PC-9 (cell line): ENCODE results near the gene GOLGA8H.
"Not testable (repeated sequence)": the region's sequence is repeated elsewhere in the genome, so short reads cannot be mapped to it uniquely, and the experiment has no call there.

ENCODE experiments used
- CTCF ChIP-seq: fragments of 200-600 bp; sonication (generic); conservative IDR thresholded peaks from 2 replicates; pipeline ENCODE4 v1.6.1; 2017; ENCODE audit warnings: mixed run types, antibody characterized with exemption, mild to moderate bottlenecking, moderate library complexity
- EZH2 ChIP-seq: fragments of 200-600 bp; sonication (generic); IDR thresholded peaks from 2 replicates; pipeline ENCODE4 v1.8.0; 2017; ENCODE audit warnings: antibody characterized with exemption, low read depth

- not testable (repeated sequence) for TF ChIP-seq CTCF, EZH2
These were observed at the start of gene GOLGA8H for GRCh38 chr15:30603796-30604195.
